H4 (cell line): ENCODE measurements around the gene FTH1. TPM values are rescaled to one million over a fixed set of nuclear protein-coding genes. Genes with fewer than 3 reads are reported as not detected.

Experiments used
- DNase-seq: peaks from one replicate; pipeline ENCODE4 v3.0.0-alpha.2; 2015; ENCODE audit warnings: low spot score
- total RNA-seq: library from RNA; depleted of rRNA; stranded (reverse); fragments of >200 nt; shearing (Covaris generic); gene quantifications from 2 replicates; pipeline ENCODE4 v1.2.3, GENCODE V29; 2014; rRNA removed

Gene FTH1
- total RNA-seq, 1 experiment from 2014 or later: 1,264 TPM

DNA sequence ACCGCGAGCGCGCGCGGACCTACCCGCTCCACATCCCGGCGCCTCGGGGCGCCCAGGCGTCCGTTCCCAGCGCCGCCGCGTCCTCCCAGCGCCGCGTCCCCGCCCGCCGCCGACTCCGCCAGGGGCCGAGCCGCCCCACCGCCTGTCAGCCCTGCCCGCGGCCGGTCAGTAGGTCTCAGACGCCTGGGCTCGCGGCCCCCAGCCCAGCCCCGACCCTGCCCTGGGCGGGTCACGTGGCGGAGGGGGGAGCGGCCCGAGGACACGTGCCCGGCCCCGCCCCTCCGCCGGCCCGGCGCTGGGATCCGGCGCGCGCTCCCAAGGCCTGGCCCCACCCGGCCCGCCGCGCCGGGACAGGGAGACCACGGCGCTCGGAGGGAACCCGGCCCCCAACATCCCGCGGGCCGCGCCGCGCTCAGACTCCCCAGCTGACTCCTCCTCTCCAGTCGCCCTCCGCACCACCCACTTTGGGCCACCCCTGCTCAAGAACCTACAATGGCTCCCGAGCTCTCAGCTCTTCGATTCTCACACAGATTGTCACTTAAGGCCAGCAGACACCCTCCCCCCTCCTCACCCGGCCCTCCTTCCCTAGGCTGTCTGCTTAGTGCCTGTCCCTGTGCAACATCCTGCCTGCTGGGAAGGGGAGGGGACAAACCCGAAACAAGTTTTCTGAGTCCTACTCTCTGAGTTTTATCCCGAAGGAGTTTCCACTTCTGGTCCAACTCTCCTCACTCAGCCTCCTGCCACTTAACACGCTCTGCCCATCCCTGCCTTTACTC, 49.9 kb downstream of the FTH1 start, which contains the start of gene RAB3IL1:
Gene RAB3IL1, minus strand, starts transcription at position 233 of the 776 bp plus-strand sequence. Its CDS starts 199 bp downstream, at position 34.
- DNase-seq: no peak

DNA sequence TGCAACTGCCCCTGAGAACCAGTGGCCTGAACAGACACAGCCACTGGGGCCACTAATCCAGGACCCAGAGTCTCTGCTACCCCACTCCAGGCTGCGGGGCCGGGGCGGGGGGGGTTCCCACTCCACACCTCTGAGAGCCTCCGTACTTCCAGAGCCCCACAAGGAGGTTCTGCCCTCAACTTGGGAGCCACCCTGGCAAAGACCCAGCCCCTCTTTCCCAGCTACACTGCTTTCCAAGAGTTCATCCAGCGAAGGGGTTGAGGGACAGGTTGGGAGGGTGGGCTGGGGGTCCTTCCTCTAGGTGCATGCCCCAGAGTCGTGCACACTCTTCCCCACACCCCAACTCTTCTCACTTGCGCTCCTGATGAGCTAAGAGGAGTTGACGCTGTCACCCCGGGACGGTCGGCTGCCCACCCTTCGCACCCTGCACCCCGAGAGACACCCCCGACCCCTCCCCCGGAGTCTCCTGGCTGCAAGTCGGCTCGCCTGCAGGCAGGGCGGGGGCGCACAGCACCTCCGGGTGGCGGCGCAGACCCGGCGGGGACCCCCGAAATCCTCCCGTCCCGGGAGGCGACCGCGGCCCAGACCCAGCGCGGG, 50.6 kb downstream of the FTH1 start:
- DNase-seq: no peak

DNA sequence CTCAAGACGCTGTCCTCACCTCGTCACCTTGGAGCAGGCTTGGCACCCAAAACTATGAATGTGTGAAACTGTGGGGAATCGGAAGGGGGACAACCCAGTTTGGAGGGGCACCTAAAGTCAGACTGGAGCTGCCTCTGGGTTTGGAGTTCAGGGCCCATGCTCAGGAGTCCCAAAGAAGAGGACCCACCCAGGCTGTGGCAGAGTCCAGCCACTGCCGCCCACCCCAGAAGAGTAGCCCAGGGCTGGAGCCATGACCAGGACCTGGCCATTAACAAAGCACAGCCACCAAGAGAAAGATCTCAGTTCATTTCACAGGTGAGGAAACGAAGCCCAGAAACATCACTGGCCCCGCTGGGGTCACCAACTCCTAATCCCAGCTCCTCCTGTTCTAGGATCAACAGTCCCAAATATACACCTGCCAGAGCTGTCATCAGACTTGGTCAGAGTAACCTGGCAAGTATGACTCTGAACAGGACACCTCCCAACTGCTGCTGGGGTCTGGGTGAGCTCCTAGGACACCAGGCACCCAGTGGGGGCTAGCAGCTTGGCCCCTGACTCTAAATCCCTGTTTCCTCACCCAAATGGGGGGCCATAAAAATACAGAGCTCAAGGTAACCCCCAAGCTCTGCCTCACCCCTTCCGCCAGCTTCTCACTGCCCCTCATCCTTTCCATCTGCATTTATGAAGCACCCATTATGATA, 52.8 kb downstream of the FTH1 start:
- DNase-seq: no peak

Other genes with a start within 250 kb of the FTH1 start
- gene MYRF, start 215.0 kb downstream of the FTH1 start, total RNA-seq: 1.0 and 1.2 TPM in 2 replicates
- gene TMEM258, start 175.0 kb downstream of the FTH1 start, total RNA-seq: 133 and 142 TPM in 2 replicates
- 104 and 118 TPM in 2 replicates for gene FEN1, start 174.7 kb downstream of the FTH1 start, total RNA-seq
- 63.2 and 68.0 TPM in 2 replicates for gene FADS1, start 150.6 kb downstream of the FTH1 start, total RNA-seq
- 44.2 and 54.8 TPM in 2 replicates for gene FADS2, start 139.3 kb downstream of the FTH1 start, total RNA-seq
- 34.8 and 47.1 TPM in 2 replicates for gene FADS3, start 76.1 kb downstream of the FTH1 start, total RNA-seq
- gene RAB3IL1, start 50.1 kb downstream of the FTH1 start, total RNA-seq: 2.3 and 7.4 TPM in 2 replicates
- gene BEST1, start 17.3 kb downstream of the FTH1 start, total RNA-seq: 0.39 and 0.62 TPM in 2 replicates
- gene INCENP, start 156.4 kb upstream of the FTH1 start, total RNA-seq: 33.3 and 48.9 TPM in 2 replicates
- gene SCGB1D1, start 222.6 kb upstream of the FTH1 start, total RNA-seq: not detected in 2 replicates
- gene SCGB2A1, start 241.0 kb upstream of the FTH1 start, total RNA-seq: not detected in 2 replicates